Upper lobe of left lung (tissue), 6 donors: ENCODE results near the gene C22orf15. TPM values are rescaled to one million over a fixed set of nuclear protein-coding genes. Genes with fewer than 3 reads are reported as not detected.
A peak's percentile ranks its signal among the peaks of the same experiment; 100 is the strongest.

Experiments used
- ATAC-seq, 2 donors: fragments of 200-7000 bp; cut with Tn5 transposase; one replicate each; pipeline ENCODE4 v1.9.1; 2022; ENCODE audit warnings: mild to moderate bottlenecking in 2 of 2, moderate library complexity in 2 of 2; ENCODE audit not compliant: low FRiP score in 2 of 2
- DNase-seq, 2 donors: peaks; one replicate each; pipeline ENCODE4 v3.0.0-alpha.2; 2019 to 2020
- H3K27ac ChIP-seq, 4 donors: fragments of 200-600 bp; sonication (generic); one replicate each; pipeline ENCODE4 v1.5.1; 2016 to 2019
- H3K27me3 ChIP-seq, 4 donors: fragments of 200-600 bp; sonication (generic); one replicate each; pipeline ENCODE4 v1.5.1; 2017 to 2019
- H3K36me3 ChIP-seq, 4 donors: fragments of 200-600 bp; sonication (generic); one replicate each; pipeline ENCODE4 v1.5.1; 2016 to 2019
- H3K4me1 ChIP-seq, 4 donors: fragments of 200-600 bp; sonication (generic); one replicate each; pipeline ENCODE4 v1.5.1; 2018 to 2019
- H3K4me3 ChIP-seq, 4 donors: fragments of 200-600 bp; sonication (generic); one replicate each; pipeline ENCODE4 v1.5.1; 2017 to 2019; ENCODE audit warnings: mild to moderate bottlenecking in 2 of 4, moderate library complexity in 1 of 4
- H3K9me3 ChIP-seq, 4 donors: fragments of 200-600 bp; sonication (generic); one replicate each; pipeline ENCODE4 v1.5.1; 2018 to 2019
- CTCF ChIP-seq, 6 experiments: fragments of 450-650 bp in 4 of 6; fragments of 200-600 bp in 2 of 6; sonication (generic) in 2 of 6; IDR thresholded peaks; one replicate each; pipeline ENCODE4 v1.5.1; 2016 to 2019; ENCODE audit warnings: antibody characterized with exemption in 6 of 6
- EP300 ChIP-seq, 4 donors: sonication (generic); formaldehyde crosslinking; IDR thresholded peaks; one replicate each; pipeline ENCODE4 v1.5.1; 2017; ENCODE audit warnings: antibody characterized with exemption in 4 of 4, control low read depth in 2 of 4
- POLR2A ChIP-seq, 4 donors: fragments of 450-650 bp; IDR thresholded peaks; one replicate each; pipeline ENCODE4 v1.5.1; 2016 to 2017; ENCODE audit warnings: antibody characterized with exemption in 4 of 4, mild to moderate bottlenecking in 2 of 4
- POLR2AphosphoS5 ChIP-seq, 2 donors: sonication (generic); formaldehyde crosslinking; IDR thresholded peaks; one replicate each; pipeline ENCODE4 v1.5.1; 2017; ENCODE audit warnings: antibody characterized with exemption in 2 of 2
- WGBS, 2 donors: methylation state at CpG; one replicate each; pipeline ENCODE4 v1.1.5; 2017 to 2018; 5-methylcytosine and 5-hydroxymethylcytosine counted together
- total RNA-seq, 6 donors: library from RNA; depleted of rRNA in 4 of 6; stranded (reverse); fragments of >200 nt in 4 of 6; gene quantifications; one replicate each; pipeline versions ENCODE4 v1.1.0 to v1.2.1, GENCODE V29; 2016 to 2021
- donor health status: DM: no; HTN: no; CAD: no; lungs with moderate emphysema.
- donor health status: DM: no; HTN: yes; CAD: no; lungs with severe emphysema.

Gene C22orf15
- total RNA-seq, 6 donors from 2014 or later, result 0.29 to 7.3 (median 4.6) TPM

GRCh38 chr22:23715806-23716375 lies 46.9 kb upstream of the C22orf15 start:
- Histone ChIP-seq H3K4me1 (peaks cover 4 to 24% (median 13%) of the 10 kb centered on the region in 4 donors), H3K36me3 (peaks cover 0 to 39% (median 28%) of the 10 kb centered on the region in 4 donors), H3K4me3 (peak overlapping the region in 3 of 4 donors; percentile 81 to 98 (median 85)), H3K27me3 (no peaks in the 10 kb centered on the region), H3K9me3 (no peaks in the 10 kb centered on the region), H3K27ac (no peak overlapping the region)
- TF ChIP-seq EP300 (IDR thresholded peaks at IDR 0.05) (no peak), POLR2AphosphoS5 (IDR thresholded peaks at IDR 0.05) (no peak), POLR2A (IDR thresholded peaks at IDR 0.05) (no peak), CTCF (IDR thresholded peaks at IDR 0.05) (no peak)
- DNase-seq (peak in 1 of 2 donors; percentile 69), ATAC-seq (peak in 1 of 2 donors; percentile 27)
- 69 to 76% methylated on average over 18 of the region's 18 CpGs for WGBS, 2 donors

- H3K9me3 ChIP-seq, result no peaks in the 10 kb centered on the region
- H3K4me1 ChIP-seq, result peaks cover 4 to 24% (median 13%) of the 10 kb centered on the region in 4 donors
- TF ChIP-seq POLR2A (IDR thresholded peaks at IDR 0.05), result peak in 3 of 4 donors; percentile 57 to 92 (median 79)
- TF ChIP-seq CTCF (IDR thresholded peaks at IDR 0.05), result no peak
- peak; percentile 85 to 96 for TF ChIP-seq POLR2AphosphoS5 (IDR thresholded peaks at IDR 0.05)
- TF ChIP-seq EP300 (IDR thresholded peaks at IDR 0.05), result peak in 1 of 4 donors; percentile 32
- no peaks in the 10 kb centered on the region for H3K27me3 ChIP-seq
- peak overlapping the region; percentile 67 to 88 (median 82) for H3K27ac ChIP-seq
- ATAC-seq, result peak; percentile 93 to 97
- peaks cover 0 to 27% (median 22%) of the 10 kb centered on the region in 4 donors for H3K36me3 ChIP-seq
- 1 to 9% methylated on average over 18 to 29 of the region's 84 CpGs for WGBS, 2 donors
- H3K4me3 ChIP-seq, result peak overlapping the region; percentile 65 to 98 (median 83)
- peak; percentile 88 to 96 for DNase-seq
These were observed 45.7 kb upstream of the C22orf15 start for GRCh38 chr22:23716811-23717801.

GRCh38 chr22:23718371-23719165 lies 44.2 kb upstream of the C22orf15 start:
- ATAC-seq (no peak), DNase-seq (no peak)
- Histone ChIP-seq H3K4me1 (peaks cover 7 to 24% (median 14%) of the 10 kb centered on the region in 4 donors), H3K36me3 (peaks cover 0 to 14% (median 11%) of the 10 kb centered on the region in 4 donors), H3K27ac (no peak overlapping the region), H3K4me3 (no peak overlapping the region), H3K9me3 (no peaks in the 10 kb centered on the region), H3K27me3 (no peaks in the 10 kb centered on the region)
- WGBS, 2 donors, result 87% methylated on average over 17 of the region's 17 CpGs
- no peak for TF ChIP-seq CTCF (IDR thresholded peaks at IDR 0.05)
- TF ChIP-seq POLR2AphosphoS5 (IDR thresholded peaks at IDR 0.05), result no peak
- TF ChIP-seq POLR2A (IDR thresholded peaks at IDR 0.05), result no peak
- no peak for TF ChIP-seq EP300 (IDR thresholded peaks at IDR 0.05)

- 57 to 66% methylated on average over 6 of the region's 6 CpGs for whole genome bisulfite sequencing, 2 donors
- no peak for ATAC-seq
- no peak overlapping the region for H3K4me3 ChIP-seq
- no peaks in the 10 kb centered on the region for H3K27me3 ChIP-seq
- H3K4me1 ChIP-seq, result peaks cover 6 to 15% (median 13%) of the 10 kb centered on the region in 4 donors
- no peaks in the 10 kb centered on the region for H3K9me3 ChIP-seq
- H3K36me3 ChIP-seq, result no peaks in the 10 kb centered on the region
- no peak overlapping the region for H3K27ac ChIP-seq
- no peak for DNase-seq
- TF ChIP-seq CTCF (IDR thresholded peaks at IDR 0.05) (no peak), EP300 (IDR thresholded peaks at IDR 0.05) (no peak), POLR2AphosphoS5 (IDR thresholded peaks at IDR 0.05) (no peak), POLR2A (IDR thresholded peaks at IDR 0.05) (no peak)
These were observed 41.9 kb upstream of the C22orf15 start for GRCh38 chr22:23720855-23721254.
